Measurements from ENCODE around the gene FHL3.

Gene FHL3

DNA sequence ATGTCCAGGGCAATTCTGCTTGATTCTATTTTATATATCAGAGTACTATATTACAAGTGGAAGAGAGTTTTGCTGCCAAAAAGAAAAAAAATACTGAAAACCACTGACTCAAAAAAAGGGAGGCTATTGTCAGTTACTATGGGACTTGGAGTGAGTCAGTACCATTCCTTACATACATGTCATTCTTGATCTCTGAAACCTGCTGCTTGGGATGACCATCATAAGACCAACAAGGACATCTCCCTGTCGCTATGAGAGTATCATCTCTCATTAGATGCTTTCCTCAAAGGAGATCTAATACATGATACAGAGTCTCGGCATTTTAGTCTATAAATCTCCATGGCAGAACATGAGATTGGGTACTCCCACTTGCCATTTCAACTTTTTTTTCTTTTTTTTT is 46.6 kb downstream of the FHL3 start:
- H3K9me3 Mint-ChIP-seq = no peaks in the 10 kb centered on the region
- H3K27ac Mint-ChIP-seq = no peak overlapping the region
- ATAC-seq (replicated peaks) (no peak), DNase-seq (no peak)
- peaks cover 39 to 59% of the 10 kb centered on the region in 2 donors for H3K36me3 Mint-ChIP-seq
- no peak overlapping the region for H3K4me3 Mint-ChIP-seq
- no peaks in the 10 kb centered on the region for H3K27me3 Mint-ChIP-seq
- peaks cover 5 to 10% of the 10 kb centered on the region in 2 donors for H3K4me1 Mint-ChIP-seq

DNA sequence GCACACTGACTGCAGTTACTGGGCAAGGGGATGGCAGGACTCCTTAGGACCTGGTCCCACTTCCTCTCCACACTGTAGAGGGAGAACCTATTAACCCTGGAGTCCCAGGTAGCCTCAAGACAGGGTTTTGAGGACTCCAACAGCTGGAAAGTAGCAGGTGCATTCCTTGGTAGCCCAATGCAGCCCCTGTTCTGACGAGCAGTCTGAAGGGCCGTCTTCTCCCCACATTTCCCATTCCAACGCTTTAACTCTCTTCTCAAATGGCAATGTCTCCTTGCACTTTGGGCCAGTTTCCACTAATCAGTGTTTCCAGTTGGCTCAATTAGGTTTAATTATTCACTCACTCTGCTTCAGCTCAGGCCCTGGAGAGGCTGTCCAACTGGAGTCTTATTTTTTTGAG is 49.6 kb downstream of the FHL3 start:
- H3K36me3 Mint-ChIP-seq = peaks cover 30 to 41% of the 10 kb centered on the region in 2 donors
- no peaks in the 10 kb centered on the region for H3K9me3 Mint-ChIP-seq
- ATAC-seq (replicated peaks) (no peak), DNase-seq (no peak)
- H3K4me1 Mint-ChIP-seq = peaks cover 26 to 38% of the 10 kb centered on the region in 2 donors
- no peak overlapping the region for H3K4me3 Mint-ChIP-seq
- H3K27me3 Mint-ChIP-seq = no peaks in the 10 kb centered on the region
- no peak overlapping the region for H3K27ac Mint-ChIP-seq

DNA sequence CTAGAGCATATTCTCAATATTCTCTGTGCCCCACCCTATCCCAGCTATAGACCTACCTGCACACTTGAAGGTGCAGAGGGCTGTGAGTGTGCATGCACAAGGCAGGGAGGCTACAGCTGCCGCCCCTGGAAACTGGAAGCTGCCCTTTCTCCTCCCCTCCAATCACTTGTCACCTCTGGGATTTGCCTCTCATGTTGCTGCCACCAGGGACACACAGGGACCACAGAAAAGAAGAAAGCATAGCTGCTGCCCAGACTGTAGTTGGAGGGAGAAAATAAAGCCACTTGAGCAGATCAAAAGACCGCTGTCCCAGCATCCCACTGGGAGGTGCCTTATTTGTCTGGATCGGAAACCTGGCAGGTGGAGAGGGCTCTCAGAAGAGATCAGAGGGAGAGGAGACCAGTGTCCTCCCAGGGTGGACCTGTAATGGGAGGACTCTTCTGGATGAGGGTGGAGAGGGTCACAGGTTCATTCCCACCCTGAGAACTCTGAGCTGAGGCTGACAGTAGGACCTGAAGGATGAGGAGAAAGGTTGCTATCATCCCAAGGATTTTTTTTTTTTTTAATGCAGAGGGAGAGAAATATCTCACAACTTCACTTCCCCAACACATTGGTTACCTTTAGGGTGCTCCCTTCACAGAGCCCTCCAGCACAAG is 50.9 kb downstream of the FHL3 start:
- peaks cover 31 to 49% of the 10 kb centered on the region in 2 donors for H3K4me1 Mint-ChIP-seq
- peak overlapping the region; percentile 52 for H3K27ac Mint-ChIP-seq
- peak; percentile 22 to 29 for ATAC-seq (replicated peaks)
- H3K4me3 Mint-ChIP-seq = no peak overlapping the region
- no peaks in the 10 kb centered on the region for H3K27me3 Mint-ChIP-seq
- no peaks in the 10 kb centered on the region for H3K9me3 Mint-ChIP-seq
- no peak for DNase-seq
- peaks cover 23 to 32% of the 10 kb centered on the region in 2 donors for H3K36me3 Mint-ChIP-seq

DNA sequence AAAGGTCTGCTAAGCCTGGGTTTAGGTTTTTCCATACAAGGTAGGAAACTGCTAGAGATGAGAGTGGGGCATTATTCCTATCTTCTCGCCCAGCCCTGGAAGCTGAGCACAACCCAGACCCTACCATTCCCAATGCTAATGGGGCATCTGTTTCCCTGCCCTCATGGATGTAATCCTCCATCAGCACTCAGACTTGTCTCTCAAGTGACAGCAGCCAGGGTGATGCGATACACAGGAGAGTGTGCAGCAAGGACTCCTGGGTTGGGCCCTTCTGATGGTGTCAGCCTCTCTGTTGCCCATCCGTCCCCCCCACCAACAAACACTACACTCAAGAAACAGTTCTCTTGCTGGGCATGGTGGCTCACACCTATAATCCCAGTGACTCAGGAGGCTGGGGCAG is 52.6 kb downstream of the FHL3 start:
- no peak overlapping the region for H3K4me3 Mint-ChIP-seq
- DNase-seq (no peak), ATAC-seq (replicated peaks) (peak in 1 of 2 donors; percentile 10)
- H3K27me3 Mint-ChIP-seq = no peaks in the 10 kb centered on the region
- peaks cover 18 to 21% of the 10 kb centered on the region in 2 donors for H3K36me3 Mint-ChIP-seq
- peak overlapping the region; percentile 87 for H3K27ac Mint-ChIP-seq
- H3K4me1 Mint-ChIP-seq = peaks cover 34 to 56% of the 10 kb centered on the region in 2 donors
- H3K9me3 Mint-ChIP-seq = no peaks in the 10 kb centered on the region

DNA sequence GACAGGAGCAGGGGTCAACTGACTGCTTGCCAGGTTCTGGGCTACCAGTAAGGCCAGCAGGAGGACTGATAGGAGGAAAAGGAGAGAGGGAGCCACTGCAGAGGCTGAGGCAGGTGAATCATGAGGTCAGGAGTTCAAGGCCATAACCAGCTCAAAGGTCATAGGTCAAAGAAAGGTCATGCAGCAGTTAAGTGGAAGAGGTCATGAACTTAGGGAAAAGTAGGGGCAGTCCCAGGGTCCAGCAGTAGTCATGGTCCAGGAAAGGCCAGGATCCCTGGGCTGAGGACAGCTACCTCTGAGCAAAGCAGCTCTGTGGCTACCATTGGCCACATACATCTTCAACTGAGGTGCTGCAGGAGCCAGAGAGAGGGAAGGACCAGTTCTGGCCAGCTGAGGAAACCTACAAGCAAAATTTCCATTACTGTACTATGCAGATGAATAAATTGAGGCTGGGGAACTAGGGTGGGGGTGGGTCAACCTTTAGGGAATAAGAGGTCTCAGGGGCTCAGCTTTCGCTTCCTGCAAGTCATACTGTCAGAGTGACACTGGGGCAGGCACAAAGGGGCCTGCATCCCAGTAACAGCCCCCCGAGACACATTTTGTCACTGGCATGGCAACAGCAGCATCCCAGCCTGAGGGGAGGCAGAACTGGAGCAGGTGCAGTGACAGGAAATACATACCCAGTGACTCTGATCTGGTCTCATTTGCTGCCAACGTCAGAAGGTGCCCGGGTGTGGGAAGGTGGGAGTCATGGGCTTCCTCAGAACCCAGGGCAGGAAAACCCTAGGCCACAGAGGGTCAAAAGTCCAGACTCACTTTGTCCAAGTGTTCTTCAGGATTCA is 53.3 kb downstream of the FHL3 start:
- peak; percentile 69 to 74 for ATAC-seq (replicated peaks)
- peaks cover 14 to 17% of the 10 kb centered on the region in 2 donors for H3K36me3 Mint-ChIP-seq

DNA sequence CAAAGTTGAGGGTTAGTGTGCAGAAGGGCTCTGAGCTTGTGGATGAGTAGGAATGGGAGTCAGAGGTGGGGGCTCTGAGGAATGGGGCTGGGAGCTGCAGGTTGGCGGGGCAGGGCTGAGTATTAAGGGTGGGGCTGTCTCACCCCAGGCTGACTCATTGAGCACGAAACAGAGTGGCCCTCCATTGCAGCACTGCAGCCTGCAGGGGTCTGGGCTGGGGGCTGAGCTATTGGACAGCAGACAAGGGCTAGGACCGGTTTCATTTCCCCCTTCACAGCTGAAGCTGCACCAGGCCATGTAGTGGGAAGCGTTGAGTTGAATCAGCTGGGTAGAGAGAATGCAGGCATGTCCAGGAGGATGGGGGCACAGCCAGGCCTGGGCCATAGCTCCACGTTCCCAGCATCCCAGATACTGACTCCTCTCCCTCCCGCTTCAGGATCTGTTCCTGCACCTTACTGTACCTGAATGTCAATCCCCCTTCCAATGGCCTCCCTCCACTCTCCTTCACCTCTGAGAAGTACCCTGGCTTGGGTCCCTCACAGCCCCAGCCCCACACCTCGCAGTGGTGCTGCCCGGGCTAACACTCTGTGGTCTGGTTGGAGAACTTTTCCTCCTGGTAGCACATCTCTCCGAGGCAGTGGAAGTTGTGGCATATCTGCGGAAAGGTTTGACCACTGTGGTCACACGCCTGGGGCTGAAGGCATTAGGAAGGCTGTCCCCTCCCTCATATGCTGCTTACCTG is 54.1 kb downstream of the FHL3 start:
- H3K27ac Mint-ChIP-seq = peak overlapping the region; percentile 87
- no peak for DNase-seq
- H3K27me3 Mint-ChIP-seq = no peaks in the 10 kb centered on the region
- peak in 1 of 2 donors; percentile 5 for ATAC-seq (replicated peaks)
- H3K4me3 Mint-ChIP-seq = peak overlapping the region; percentile 27 to 64
- H3K9me3 Mint-ChIP-seq = no peaks in the 10 kb centered on the region
- peaks cover 12% of the 10 kb centered on the region in 2 donors for H3K36me3 Mint-ChIP-seq
- H3K4me1 Mint-ChIP-seq = peaks cover 47 to 71% of the 10 kb centered on the region in 2 donors

More for the DNA sequence above, 53.3 kb downstream of the FHL3 start:
- peak overlapping the region; percentile 27 to 64 for H3K4me3 Mint-ChIP-seq
- H3K4me1 Mint-ChIP-seq = peaks cover 40 to 63% of the 10 kb centered on the region in 2 donors
- peak overlapping the region; percentile 87 for H3K27ac Mint-ChIP-seq
- peak; percentile 45 for DNase-seq
- H3K27me3 Mint-ChIP-seq = no peaks in the 10 kb centered on the region
- no peaks in the 10 kb centered on the region for H3K9me3 Mint-ChIP-seq

DNA sequence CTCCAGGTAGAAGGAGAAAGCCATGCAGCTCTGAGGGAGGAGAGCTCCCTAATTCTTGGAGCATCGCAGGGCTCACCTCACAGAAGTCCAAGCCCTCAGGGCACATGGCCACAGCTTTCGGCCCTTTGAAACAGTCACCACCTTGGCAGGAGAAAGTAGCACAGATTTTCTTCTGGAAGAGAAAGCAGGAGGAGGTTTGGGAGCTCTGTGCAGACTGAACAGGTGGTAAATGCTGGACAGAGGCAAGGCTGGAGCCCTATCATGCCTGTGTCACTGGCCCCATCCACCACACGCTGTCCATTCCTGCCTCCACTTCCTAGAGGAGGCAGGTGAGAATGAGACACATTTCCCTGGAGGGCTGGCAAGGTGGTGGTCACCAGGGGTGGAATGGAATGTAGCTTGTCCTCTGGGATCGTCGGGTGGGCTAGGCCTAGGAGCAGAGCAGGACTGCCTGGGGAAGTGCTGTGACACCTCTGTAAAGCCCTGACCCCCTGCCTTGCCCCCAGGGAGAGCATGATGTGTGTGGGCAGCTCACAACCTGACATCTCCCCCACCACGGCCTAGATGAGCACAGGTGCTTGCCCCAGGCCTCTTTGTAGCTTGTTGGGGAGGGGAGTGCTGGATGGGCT is 55.7 kb downstream of the FHL3 start:
- Mint-ChIP-seq H3K9me3 (no peaks in the 10 kb centered on the region), H3K27ac (peak overlapping the region; percentile 59), H3K4me3 (peak overlapping the region in 1 of 2 donors; percentile 17), H3K4me1 (peaks cover 50 to 81% of the 10 kb centered on the region in 2 donors), H3K36me3 (peaks cover 5 to 6% of the 10 kb centered on the region in 2 donors), H3K27me3 (no peaks in the 10 kb centered on the region)
- ATAC-seq (replicated peaks) = no peak
- no peak for DNase-seq

DNA sequence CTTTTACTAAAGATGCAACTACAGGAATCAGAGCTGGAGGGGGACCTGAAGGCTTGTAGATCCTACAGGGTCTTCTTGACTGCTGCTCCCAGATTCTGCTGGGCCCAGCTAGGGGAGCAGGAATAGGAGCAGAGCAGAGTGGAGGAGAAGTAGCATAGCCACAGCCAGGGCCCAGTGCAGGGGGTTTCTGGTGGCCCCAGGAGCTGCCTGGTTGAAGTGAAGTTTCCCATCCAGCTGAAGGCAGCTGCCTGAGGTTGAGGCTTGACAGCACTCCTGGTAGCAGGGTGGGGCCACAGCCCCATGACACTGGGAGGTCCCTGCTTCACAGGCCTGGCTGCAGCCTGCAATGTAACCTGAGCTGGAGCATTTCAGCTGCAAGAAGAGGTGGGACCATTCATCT is 56.5 kb downstream of the FHL3 start:
- H3K36me3 Mint-ChIP-seq = peaks cover 3 to 4% of the 10 kb centered on the region in 2 donors
- no peaks in the 10 kb centered on the region for H3K9me3 Mint-ChIP-seq
- no peak overlapping the region for H3K27ac Mint-ChIP-seq
- DNase-seq (no peak), ATAC-seq (replicated peaks) (no peak)
- peaks cover 44 to 73% of the 10 kb centered on the region in 2 donors for H3K4me1 Mint-ChIP-seq
- no peak overlapping the region for H3K4me3 Mint-ChIP-seq
- no peaks in the 10 kb centered on the region for H3K27me3 Mint-ChIP-seq

DNA sequence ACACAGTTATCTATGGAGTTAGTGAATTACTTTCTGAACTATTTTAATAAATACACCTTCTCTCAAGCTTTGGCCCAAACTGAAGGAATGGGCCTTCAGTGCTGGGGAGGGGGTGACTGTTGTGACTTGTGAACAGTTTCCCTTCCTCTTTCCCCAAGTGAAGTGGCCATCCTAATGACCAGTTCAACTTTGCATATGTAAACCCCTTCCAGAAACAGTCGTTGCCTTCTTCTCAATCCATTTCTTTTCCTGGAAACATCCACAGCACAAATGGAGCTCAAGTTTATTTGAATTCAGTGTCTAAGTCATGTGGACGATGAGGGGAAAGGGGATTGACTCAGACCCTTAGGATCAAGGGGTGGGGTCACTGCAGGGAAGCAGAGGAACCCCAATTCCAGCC is 57.1 kb downstream of the FHL3 start:
- H3K27ac Mint-ChIP-seq = peak overlapping the region; percentile 9
- no peak overlapping the region for H3K4me3 Mint-ChIP-seq
- H3K36me3 Mint-ChIP-seq = peaks cover 5 to 9% of the 10 kb centered on the region in 2 donors
- no peaks in the 10 kb centered on the region for H3K27me3 Mint-ChIP-seq
- DNase-seq (no peak), ATAC-seq (replicated peaks) (no peak)
- no peaks in the 10 kb centered on the region for H3K9me3 Mint-ChIP-seq
- H3K4me1 Mint-ChIP-seq = peaks cover 44 to 69% of the 10 kb centered on the region in 2 donors

DNA sequence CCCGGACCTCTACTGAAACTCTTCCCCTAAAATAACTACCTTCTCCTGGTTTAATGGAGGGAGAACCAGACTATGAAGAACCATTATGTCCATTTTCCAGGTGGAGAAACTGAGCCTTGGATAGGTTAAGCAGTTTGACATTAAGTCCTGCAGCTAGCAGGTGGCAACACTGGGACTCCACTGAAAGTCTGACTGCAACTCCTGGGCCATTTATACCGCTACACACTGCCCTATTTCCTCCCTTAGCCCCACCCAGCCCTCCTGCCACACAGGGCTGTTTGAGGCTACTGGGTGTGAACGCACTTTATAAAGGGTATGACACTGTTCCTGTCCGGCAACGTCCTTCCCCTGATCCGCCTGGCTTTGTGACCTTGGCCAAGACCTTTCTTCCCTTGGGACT is 58.0 kb downstream of the FHL3 start:
- DNase-seq (no peak), ATAC-seq (replicated peaks) (no peak)
- Mint-ChIP-seq H3K27ac (peak overlapping the region; percentile 93), H3K9me3 (no peaks in the 10 kb centered on the region), H3K4me1 (peaks cover 39 to 61% of the 10 kb centered on the region in 2 donors), H3K4me3 (peak overlapping the region; percentile 89 to 95), H3K36me3 (peaks cover 6 to 11% of the 10 kb centered on the region in 2 donors), H3K27me3 (no peaks in the 10 kb centered on the region)

All from stimulated activated naive B cell treated with anti-CD40 and anti-IgM and Interleukin-4, amounts not matched to agents 10 μg/mL and 1 μg/mL and 100 μg/mL, for 72 hours (primary cell).